Suprapubic skin (tissue), 3 donors: ENCODE results near the gene PPIF.

Experiments used
- POLR2A ChIP-seq, 2 donors: fragments of 450-650 bp; IDR thresholded peaks; one replicate each; pipeline ENCODE4 v1.6.1; 2017; ENCODE audit warnings: antibody characterized with exemption in 2 of 2, mild to moderate bottlenecking in 2 of 2, moderate library complexity in 2 of 2
- TF ChIP-seq, protein P1 (sequence below), 2 donors: fragments of 200-600 bp in 1 of 2; fragments of 450-650 bp in 1 of 2; sonication (generic) in 1 of 2; IDR thresholded peaks; one replicate each; pipeline ENCODE4 v1.5.1; 2016 to 2019; ENCODE audit warnings: antibody characterized with exemption in 2 of 2, mild to moderate bottlenecking in 1 of 2, moderate library complexity in 1 of 2

DNA sequence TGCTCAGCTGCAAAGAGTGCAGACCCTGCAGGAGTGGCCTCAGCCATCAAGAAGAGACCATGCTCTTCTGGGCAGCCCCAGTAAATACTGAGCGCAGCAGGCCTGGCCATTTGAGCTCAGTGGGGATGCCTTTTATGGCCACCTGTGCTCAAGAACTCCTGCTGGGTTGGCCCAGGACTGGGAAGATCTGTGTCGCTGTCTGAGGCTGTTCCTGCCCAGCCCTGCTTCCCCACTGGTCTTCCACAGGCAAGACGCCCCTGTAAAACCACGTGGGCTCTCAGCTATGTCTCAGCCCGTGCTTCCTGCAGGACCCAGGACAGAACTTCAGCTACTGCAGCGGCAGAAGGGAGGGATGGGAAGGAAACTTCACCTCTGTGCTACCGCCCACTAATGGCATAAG is 10.5 kb upstream of the PPIF start:
- TF ChIP-seq, protein P1, sequence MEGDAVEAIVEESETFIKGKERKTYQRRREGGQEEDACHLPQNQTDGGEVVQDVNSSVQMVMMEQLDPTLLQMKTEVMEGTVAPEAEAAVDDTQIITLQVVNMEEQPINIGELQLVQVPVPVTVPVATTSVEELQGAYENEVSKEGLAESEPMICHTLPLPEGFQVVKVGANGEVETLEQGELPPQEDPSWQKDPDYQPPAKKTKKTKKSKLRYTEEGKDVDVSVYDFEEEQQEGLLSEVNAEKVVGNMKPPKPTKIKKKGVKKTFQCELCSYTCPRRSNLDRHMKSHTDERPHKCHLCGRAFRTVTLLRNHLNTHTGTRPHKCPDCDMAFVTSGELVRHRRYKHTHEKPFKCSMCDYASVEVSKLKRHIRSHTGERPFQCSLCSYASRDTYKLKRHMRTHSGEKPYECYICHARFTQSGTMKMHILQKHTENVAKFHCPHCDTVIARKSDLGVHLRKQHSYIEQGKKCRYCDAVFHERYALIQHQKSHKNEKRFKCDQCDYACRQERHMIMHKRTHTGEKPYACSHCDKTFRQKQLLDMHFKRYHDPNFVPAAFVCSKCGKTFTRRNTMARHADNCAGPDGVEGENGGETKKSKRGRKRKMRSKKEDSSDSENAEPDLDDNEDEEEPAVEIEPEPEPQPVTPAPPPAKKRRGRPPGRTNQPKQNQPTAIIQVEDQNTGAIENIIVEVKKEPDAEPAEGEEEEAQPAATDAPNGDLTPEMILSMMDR (IDR thresholded peaks at IDR 0.05): no peak
- no peak for TF ChIP-seq POLR2A (IDR thresholded peaks at IDR 0.05)
